ENCODE measurements around the gene SF3A2.

SF3A2 gene

DNA sequence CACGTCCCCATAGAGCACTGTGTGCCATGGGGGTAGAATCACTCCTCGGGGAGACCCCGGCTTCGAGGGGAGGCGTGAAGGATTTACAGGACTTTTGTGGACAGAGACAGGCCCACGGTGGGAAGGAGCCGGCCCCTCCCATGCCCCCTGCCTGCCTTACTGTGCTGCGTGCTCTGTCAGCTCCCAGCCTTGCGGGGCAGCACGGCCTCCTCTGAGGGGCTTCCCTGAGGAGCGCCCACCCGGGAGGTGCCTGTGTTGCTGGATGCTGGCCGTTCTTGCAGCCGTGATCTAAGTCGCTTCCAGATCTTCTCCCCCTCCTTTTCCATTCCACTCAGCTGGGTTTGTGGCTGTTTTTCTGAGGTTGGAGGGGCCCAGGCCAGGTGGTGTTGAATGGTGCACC, 29.6 kb upstream of the SF3A2 start:
- no peak for DNase-seq (ENCODE audit: low read depth in 2 of 3, low spot score in 1 of 3)

- DNase-seq (ENCODE audit: low read depth in 2 of 3, low spot score in 1 of 3) = no peak
Observed at GRCh38 chr19:2207991-2208860, 28.4 kb upstream of the SF3A2 start.

GRCh38 chr19:2208975-2209374, 27.6 kb upstream of the SF3A2 start:
- DNase-seq (ENCODE audit: low read depth in 2 of 3, low spot score in 1 of 3) = no peak

- no peak for DNase-seq (ENCODE audit: low read depth in 2 of 3, low spot score in 1 of 3)
Observed at GRCh38 chr19:2209408-2209807, 27.2 kb upstream of the SF3A2 start.

GRCh38 chr19:2210206-2210605, 26.4 kb upstream of the SF3A2 start:
- DNase-seq (ENCODE audit: low read depth in 2 of 3, low spot score in 1 of 3) = no peak

DNA sequence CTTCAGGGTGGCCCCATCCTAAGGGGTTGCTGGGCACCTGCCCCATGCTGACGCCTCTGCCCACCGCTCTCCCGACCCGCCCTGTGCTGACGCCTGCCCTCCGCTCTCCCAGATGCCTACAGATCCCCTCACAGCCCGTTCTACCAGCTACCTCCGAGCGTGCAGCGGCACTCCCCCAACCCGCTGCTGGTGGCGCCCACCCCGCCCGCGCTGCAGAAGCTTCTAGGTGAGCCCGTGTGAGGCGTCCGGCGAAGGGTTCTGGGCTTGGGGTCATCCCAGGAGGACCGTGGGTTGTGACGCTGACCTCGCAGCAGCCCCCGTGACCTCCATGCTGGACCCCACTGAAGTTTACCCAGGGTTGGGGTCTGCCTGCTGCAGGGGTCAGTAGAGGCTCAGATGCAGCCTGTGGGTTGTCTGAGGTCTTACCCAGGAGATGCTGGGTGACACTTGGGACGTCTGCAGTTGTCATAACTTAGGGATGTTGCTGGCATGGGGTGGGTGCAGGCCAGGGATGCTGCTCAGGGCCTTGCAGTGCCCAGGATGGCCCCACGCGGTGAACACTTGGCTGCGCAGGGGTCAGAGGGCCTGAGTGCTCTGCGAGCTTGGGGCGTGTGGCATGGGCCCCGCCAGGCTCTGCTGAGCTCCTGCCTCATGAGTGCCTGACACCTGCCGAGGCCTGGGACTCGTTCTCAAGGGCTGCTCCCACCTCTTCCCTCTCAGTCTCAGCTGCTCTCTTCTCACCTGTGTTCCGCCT, 25.5 kb upstream of the SF3A2 start:
- DNase-seq (ENCODE audit: low read depth in 2 of 3, low spot score in 1 of 3) = no peak

DNA sequence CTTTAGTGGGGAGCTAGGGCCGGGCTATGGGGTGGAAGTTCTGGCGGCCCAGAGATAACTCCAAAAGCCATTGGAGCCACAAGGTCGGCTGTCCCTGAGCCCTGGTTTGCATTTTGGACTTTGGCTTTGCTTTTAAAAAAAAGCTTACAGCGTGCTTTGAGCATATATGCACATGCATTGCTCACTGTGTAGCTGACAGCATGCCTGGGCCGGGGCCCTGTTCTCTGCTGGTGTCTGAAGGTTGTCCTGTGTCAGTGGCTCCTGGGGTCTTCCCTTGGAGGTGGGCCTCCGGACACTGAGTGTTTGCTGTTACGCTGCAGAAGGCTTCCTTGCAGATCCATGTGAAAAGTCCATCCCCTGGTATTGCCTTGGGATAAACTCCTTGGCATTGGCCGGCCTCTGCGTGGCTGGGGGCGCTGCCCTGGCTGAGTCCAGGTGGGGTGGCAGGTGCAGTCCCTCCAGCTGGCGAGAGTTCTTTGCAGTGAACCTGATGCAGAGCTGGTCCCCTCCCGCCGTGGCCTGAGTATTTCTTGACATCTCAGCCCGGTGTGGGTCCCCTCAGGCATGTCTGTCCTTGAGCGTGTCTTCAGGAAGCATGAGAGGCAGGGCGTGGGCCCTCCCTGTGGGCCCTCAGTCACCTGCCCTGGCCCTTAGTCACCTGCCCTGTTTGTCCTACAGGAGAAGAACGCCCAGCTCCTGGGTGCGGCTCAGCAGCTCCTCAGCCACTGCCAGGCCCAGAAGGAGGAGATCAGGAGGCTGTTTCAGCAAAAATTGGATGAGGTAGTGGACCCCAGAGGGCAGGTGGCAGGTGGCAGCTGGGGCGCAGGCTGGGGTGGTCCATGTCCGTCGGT, 23.5 kb upstream of the SF3A2 start:
- DNase-seq (ENCODE audit: low read depth in 2 of 3, low spot score in 1 of 3) = no peak

DNA sequence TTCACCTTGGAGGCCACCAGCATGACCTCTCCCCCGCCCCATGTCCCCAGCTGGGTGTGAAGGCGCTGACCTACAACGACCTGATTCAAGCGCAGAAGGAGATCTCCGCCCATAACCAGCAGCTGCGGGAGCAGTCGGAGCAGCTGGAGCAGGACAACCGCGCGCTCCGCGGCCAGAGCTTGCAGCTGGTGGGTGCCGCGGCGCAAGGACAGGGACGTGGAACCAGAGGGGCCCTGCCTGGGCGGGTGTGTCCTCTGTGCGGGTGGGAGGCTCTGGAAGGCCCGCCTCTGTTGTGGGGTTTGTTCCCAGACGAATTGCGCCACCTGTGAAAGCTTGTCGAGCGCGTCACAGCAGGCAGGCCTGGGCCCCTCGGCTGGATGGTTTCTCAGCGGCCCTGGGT, 22.8 kb upstream of the SF3A2 start:
- no peak for DNase-seq (ENCODE audit: low read depth in 2 of 3, low spot score in 1 of 3)

DNA sequence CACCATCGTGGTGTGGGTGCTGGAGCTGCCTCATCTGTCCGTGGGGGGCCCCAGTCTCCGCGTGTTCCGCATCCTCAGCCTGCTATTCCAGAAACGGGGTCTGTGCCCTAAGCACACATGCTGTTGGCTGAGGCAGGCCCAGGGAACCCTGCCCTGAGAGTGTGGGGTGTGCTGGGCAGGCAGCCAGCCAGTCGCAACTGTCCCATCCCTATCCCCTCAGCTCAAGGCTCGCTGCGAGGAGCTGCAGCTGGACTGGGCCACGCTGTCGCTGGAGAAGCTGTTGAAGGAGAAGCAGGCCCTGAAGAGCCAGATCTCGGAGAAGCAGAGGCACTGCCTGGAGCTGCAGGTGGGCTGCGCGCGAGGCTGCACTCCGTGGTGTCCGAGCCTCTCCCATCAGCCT, 22.4 kb upstream of the SF3A2 start:
- DNase-seq (ENCODE audit: low read depth in 2 of 3, low spot score in 1 of 3) = no peak

DNA sequence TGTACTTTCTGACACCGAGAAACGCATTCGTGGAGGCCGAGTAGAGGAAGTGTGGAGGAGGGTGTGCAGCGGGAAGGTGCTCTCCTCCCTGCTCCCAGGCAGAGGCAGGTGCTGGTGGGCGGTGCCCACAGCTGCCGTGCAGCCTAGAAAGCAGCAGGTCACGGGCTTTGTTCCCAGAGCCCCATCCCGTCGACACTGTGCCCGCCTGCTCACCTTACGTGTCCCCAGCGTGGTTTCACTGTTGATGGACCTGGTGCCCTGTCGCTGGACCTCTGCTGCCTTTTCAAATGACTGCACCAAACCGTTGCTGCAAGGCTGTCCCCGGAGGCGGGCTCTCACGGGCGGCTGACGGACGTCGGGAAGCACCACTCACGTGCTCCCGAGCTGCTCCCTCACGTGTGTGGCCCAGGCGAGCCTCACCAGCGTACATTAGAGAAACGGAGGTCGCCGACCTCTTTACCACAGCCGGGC, 21.3 kb upstream of the SF3A2 start:
- DNase-seq (ENCODE audit: low read depth in 2 of 3, low spot score in 1 of 3) = no peak

DNA sequence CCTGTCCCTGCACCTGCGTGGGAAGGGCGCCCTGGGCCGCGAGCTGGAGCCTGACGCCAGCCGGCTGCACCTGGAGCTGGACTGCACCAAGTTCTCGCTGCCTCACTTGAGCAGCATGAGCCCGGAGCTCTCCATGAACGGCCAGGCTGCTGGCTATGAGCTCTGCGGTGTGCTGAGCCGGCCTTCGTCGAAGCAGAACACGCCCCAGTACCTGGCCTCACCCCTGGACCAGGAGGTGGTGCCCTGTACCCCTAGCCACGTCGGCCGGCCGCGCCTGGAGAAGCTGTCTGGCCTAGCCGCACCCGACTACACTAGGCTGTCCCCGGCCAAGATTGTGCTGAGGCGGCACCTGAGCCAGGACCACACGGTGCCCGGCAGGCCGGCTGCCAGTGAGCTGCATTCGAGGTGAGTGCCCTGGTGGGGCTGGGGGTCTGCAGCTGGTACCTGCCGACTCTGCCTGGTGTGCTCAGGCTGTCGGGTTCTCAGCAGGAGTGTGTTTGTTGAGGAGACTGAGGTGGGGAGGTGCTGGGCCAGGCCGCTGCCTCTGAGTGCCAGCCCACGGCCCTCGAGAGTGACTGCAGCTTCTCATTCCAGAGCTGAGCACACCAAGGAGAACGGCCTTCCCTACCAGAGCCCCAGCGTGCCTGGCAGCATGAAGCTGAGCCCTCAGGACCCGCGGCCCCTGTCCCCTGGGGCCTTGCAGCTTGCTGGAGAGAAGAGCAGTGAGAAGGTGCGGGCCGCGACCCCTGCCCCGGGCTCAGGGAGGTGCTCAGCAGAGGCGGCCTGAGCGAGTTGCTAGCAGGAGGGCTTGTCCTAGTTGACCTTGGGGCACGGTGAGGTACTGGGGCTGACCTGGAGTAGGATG, 20.0 kb upstream of the SF3A2 start:
- DNase-seq (ENCODE audit: low read depth in 2 of 3, low spot score in 1 of 3) = no peak

- DNase-seq (ENCODE audit: low read depth in 2 of 3, low spot score in 1 of 3) = no peak
Observed at GRCh38 chr19:2217591-2217990, 19.0 kb upstream of the SF3A2 start.

GRCh38 chr19:2219726-2220125, 16.9 kb upstream of the SF3A2 start:
- DNase-seq (ENCODE audit: low read depth in 2 of 3, low spot score in 1 of 3) = no peak

- no peak for DNase-seq (ENCODE audit: low read depth in 2 of 3, low spot score in 1 of 3)
Observed at GRCh38 chr19:2221250-2221831, 15.3 kb upstream of the SF3A2 start.

DNA sequence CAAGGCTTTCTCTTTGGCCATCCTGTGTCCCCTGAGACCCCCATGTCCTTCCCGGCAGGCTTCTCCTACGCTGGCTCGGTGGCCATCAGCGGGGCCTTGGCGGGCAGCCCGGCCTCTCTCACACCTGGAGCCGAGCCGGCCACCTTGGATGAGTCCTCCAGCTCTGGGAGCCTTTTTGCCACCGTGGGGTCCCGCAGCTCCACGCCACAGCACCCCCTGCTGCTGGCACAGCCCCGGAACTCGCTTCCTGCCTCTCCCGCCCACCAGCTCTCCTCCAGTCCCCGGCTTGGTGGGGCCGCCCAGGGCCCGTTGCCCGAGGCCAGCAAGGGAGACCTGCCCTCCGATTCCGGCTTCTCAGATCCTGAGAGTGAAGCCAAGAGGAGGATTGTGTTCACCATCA, 14.7 kb upstream of the SF3A2 start:
- DNase-seq (ENCODE audit: low read depth in 2 of 3, low spot score in 1 of 3) = no peak

GRCh38 chr19:2223391-2223790, 13.2 kb upstream of the SF3A2 start:
- DNase-seq (ENCODE audit: low read depth in 2 of 3, low spot score in 1 of 3) = no peak

DNA sequence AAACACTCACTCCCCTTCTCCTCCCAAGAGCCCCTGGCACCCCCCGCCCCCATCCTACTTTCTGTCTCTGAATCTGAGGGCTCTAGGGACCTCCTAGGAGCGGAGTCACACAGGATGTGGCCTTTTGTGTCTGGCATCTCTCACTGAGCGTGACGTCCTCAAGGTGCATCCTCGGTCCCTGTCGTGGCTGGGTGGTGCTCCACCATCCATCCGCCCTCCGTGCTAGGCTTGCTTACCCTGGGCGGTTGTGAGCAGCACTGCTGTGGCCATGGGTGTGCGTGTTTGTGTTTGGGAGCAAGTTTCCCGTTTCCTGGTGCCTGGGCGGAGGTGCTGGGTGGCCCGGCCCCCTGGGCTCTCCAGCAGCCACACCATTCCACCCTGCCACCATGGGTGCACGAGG, 12.7 kb upstream of the SF3A2 start:
- no peak for DNase-seq (ENCODE audit: low read depth in 2 of 3, low spot score in 1 of 3)

DNA sequence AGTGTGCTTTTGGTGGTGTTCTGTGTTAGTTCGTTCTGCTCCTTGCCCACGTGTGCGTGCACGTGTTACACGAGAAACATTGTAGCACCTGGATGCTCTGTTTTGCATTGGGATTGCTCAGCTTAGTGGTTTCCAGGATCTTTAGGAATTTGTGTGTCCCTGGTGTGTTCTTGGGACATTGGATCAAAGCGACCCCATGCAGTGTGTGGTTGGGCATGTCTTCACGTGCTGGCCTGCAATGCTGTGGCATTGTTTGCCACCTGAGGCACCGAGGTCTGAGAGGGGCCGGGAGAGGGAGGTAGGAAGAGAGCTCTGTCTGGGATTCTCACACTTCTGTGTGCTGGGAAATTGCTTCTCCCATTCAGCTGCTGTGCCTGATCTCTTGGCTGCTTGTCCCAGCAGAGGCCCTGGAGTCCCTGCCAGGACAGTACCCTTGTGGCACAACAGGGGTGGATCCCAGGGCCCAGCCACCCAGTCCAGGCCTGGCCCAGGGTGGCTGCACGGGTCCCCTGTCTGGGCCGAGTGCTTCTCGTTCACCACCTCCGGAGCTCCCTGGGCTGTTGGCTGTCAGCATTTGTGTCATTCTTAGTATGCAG, 11.8 kb upstream of the SF3A2 start:
- no peak for DNase-seq (ENCODE audit: low read depth in 2 of 3, low spot score in 1 of 3)

DNA sequence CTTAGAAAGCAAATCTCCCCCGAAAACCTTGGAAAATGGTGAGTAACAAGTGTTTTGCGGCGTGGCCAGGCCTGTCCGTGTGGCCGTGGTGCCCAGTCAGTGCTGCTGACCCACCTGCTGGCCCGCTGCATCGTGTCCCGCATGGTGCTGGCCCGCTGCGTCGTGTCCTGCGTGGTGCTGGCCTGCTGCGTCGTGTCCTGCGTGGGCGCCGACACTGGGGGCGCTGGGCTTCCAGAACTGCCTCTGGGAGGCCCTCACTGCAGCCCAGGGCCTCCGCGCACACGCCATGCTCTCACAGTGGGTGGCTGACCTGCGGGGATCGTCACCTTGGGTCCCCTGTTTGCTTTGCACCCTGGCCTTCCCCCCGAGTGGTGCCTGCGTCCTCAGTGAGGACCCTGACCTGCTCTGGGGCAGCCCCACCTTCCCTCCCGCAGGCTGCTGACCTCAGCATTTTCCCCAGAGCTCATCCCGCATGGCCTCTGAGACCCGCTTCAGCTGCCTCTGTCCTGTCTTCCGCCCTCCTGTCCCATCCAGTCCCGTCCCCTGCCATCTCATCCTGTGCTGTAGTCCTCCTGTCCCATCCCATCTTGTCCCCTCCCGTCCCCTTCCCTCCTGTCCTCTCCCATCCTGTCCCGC, 11.1 kb upstream of the SF3A2 start:
- DNase-seq (ENCODE audit: low read depth in 2 of 3, low spot score in 1 of 3) = no peak

Measured in stimulated activated CD4-positive, alpha-beta T cell treated with anti-CD3 and anti-CD28 coated beads, Interleukin-12 subunit alpha, Interleukin-12 subunit beta, amount 100 ng/mL, for 48 hours (primary cell).